Hepatocyte (in vitro differentiated cells): ENCODE measurements around the gene SSU72. TPM values are rescaled to one million over a fixed set of nuclear protein-coding genes. Genes with fewer than 3 reads are reported as not detected.

Source experiments
- DNase-seq: peaks from one replicate; pipeline ENCODE4 v3.0.0-alpha.2; 2016; ENCODE audit warnings: low spot score
- H2AFZ ChIP-seq: fragments of 200-600 bp; sonication (generic); 2 replicates; pipeline ENCODE4 v1.6.0; 2016; ENCODE audit warnings: antibody characterized with exemption, mild to moderate bottlenecking
- H3K27ac ChIP-seq: fragments of 200-600 bp; sonication (generic); 2 replicates; pipeline ENCODE4 v1.5.1; 2016; ENCODE audit warnings: mild to moderate bottlenecking
- H3K27me3 ChIP-seq: fragments of 200-600 bp; sonication (generic); 2 replicates; pipeline ENCODE4 v1.6.1; 2016
- H3K36me3 ChIP-seq: fragments of 200-600 bp; sonication (generic); replicated peaks from 2 replicates; pipeline ENCODE4 v1.5.1; 2016; ENCODE audit warnings: low read depth; ENCODE audit not compliant: insufficient read depth
- H3K4me1 ChIP-seq: fragments of 200-600 bp; sonication (generic); 2 replicates; pipeline ENCODE4 v1.5.1; 2016; ENCODE audit warnings: mild to moderate bottlenecking, moderate library complexity; ENCODE audit not compliant: insufficient read depth
- H3K4me2 ChIP-seq: fragments of 200-600 bp; sonication (generic); 2 replicates; pipeline ENCODE4 v1.6.0; 2016
- H3K4me3 ChIP-seq: fragments of 200-600 bp; sonication (generic); 2 replicates; pipeline ENCODE4 v1.5.1; 2016; ENCODE audit warnings: mild to moderate bottlenecking
- H3K79me2 ChIP-seq: fragments of 200-600 bp; sonication (generic); 2 replicates; pipeline ENCODE4 v1.6.0; 2017; ENCODE audit warnings: mild to moderate bottlenecking
- H3K9me2 ChIP-seq: fragments of 200-600 bp; sonication (generic); replicated peaks from 2 replicates; pipeline ENCODE4 v1.6.0; 2017; ENCODE audit warnings: mild to moderate bottlenecking; ENCODE audit not compliant: insufficient read depth
- H3K9me3 ChIP-seq: fragments of 200-600 bp; sonication (generic); 2 replicates; pipeline ENCODE4 v1.5.1; 2016; ENCODE audit warnings: low read depth, mild to moderate bottlenecking
- H4K20me1 ChIP-seq: fragments of 200-600 bp; sonication (generic); 2 replicates; pipeline ENCODE4 v1.6.0; 2016; ENCODE audit warnings: mild to moderate bottlenecking; ENCODE audit not compliant: insufficient read depth, poor library complexity, severe bottlenecking
- EZH2 ChIP-seq: fragments of 200-600 bp; sonication (generic); IDR thresholded peaks from 2 replicates; pipeline ENCODE4 v1.6.1; 2016; ENCODE audit warnings: antibody characterized with exemption, mild to moderate bottlenecking, borderline replicate concordance
- EZH2phosphoT487 ChIP-seq: fragments of 200-600 bp; sonication (generic); IDR thresholded peaks from one replicate; pipeline ENCODE4 v1.6.1; 2018; ENCODE audit warnings: antibody characterized with exemption, mild to moderate bottlenecking, low read depth, moderate library complexity; ENCODE audit not compliant: unreplicated experiment, severe bottlenecking
- WGBS: methylation state at CpG from one replicate; pipeline ENCODE4 v1.1.6; 2016; ENCODE audit warnings: low lambda C conversion rate; ENCODE audit errors: missing lambda C conversion rate; 5-methylcytosine and 5-hydroxymethylcytosine counted together
- polyA plus RNA-seq: library from polyadenylated mRNA; unstranded; fragments of >200 nt; fragmentation: Nextera tagmentation; extraction: Ambion mirVana; gene quantifications from 2 replicates; pipeline ENCODE4 v1.2.1, GENCODE V29; 2016
- total RNA-seq: library from RNA; depleted of rRNA; stranded (reverse); fragments of >200 nt; gene quantifications from 2 replicates; pipeline ENCODE4 v1.2.3, GENCODE V29; 2014
- TF ChIP-seq, protein P1 (sequence below): fragments of 200-600 bp; sonication (generic); IDR thresholded peaks from 2 replicates; pipeline ENCODE4 v1.5.1; 2016; ENCODE audit warnings: antibody characterized with exemption, mild to moderate bottlenecking; ENCODE audit not compliant: poor library complexity

Gene SSU72
- total and polyA plus RNA-seq, 2 experiments from 2014 or later, result 75.7 to 203 TPM

DNA sequence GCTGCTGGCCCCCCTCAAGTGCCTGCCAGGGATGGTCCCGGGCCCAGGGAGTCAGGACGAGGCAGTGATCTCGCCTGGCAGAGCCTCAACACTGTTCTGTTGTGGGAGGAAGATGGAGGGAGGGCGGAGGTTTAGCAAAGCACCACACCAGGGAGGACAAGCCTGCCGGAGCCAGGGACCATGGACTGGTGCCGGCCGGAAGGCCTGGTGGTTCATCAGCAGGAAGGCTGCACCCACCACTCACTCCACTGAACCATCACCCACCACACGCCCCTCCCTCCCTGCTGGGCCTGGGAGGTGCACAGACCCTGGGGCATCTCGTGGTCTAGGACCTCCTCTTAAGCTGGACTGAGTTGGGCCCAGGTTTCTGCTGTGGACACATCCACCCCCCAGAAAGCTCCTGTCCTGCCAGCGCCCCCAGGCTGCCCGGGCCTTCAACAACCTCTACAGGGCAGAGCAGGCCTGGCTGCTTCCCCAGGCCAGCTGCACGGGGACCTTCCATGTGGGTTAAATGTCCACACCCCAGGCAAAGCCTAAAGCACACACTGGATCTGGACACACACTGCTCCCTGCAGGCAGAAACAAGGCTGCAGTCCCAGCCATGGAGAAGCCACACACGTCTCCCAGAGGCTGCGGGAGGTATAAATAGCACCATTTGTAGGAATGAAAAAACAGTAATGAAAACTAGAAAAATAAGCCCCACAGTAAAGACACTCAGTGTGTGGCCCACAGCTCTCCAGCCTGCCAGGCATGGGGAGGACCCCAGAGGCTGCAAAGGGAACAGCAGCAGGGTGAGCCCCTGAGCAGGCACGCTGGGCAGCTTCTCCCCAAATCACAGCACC, 23.9 kb downstream of the SSU72 start:
- H3K4me1 ChIP-seq, result no peaks in the 10 kb centered on the region
- 84% methylated on average over 15 of the region's 15 CpGs for WGBS
- H3K4me2 ChIP-seq, result no peak overlapping the region
- peaks cover 25% of the 10 kb centered on the region for H3K79me2 ChIP-seq
- TF ChIP-seq, protein P1, sequence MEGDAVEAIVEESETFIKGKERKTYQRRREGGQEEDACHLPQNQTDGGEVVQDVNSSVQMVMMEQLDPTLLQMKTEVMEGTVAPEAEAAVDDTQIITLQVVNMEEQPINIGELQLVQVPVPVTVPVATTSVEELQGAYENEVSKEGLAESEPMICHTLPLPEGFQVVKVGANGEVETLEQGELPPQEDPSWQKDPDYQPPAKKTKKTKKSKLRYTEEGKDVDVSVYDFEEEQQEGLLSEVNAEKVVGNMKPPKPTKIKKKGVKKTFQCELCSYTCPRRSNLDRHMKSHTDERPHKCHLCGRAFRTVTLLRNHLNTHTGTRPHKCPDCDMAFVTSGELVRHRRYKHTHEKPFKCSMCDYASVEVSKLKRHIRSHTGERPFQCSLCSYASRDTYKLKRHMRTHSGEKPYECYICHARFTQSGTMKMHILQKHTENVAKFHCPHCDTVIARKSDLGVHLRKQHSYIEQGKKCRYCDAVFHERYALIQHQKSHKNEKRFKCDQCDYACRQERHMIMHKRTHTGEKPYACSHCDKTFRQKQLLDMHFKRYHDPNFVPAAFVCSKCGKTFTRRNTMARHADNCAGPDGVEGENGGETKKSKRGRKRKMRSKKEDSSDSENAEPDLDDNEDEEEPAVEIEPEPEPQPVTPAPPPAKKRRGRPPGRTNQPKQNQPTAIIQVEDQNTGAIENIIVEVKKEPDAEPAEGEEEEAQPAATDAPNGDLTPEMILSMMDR, result peak; percentile 30
- TF ChIP-seq EZH2, result no peak
- TF ChIP-seq EZH2phosphoT487, result no peak
- DNase-seq, result no peak
- no peaks in the 10 kb centered on the region for H3K9me2 ChIP-seq
- no peaks in the 10 kb centered on the region for H3K36me3 ChIP-seq
- H3K27me3 ChIP-seq, result no peaks in the 10 kb centered on the region
- no peak overlapping the region for H3K4me3 ChIP-seq
- H2AFZ ChIP-seq, result no peak overlapping the region
- no peak overlapping the region for H3K27ac ChIP-seq
- no peaks in the 10 kb centered on the region for H3K9me3 ChIP-seq
- H4K20me1 ChIP-seq, result peaks cover 12% of the 10 kb centered on the region

DNA sequence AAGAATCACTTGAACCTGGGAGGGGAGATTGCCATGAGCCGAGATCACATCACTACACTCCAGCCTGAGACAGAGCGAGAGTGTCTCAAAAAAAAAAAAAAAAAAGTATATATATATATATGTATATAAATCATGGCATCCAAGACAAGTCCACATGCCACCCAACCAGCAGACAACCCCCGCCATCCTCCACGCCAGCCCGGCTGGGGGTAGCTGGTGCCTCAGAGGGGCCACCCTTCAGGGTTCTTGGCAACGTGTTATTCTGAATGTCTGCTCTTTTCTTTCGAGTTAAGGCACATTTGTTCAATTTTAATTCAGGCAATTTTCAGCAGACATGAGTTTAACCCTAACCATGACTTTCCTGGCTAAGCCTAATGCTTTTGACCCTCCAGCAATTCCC, 24.6 kb downstream of the SSU72 start:
- no peaks in the 10 kb centered on the region for H3K4me1 ChIP-seq
- DNase-seq, result no peak
- TF ChIP-seq EZH2phosphoT487, result no peak
- TF ChIP-seq, protein P1, result no peak
- TF ChIP-seq EZH2, result no peak
- no peaks in the 10 kb centered on the region for H3K9me3 ChIP-seq
- peaks cover 25% of the 10 kb centered on the region for H3K79me2 ChIP-seq
- H3K4me3 ChIP-seq, result no peak overlapping the region
- no peak overlapping the region for H3K4me2 ChIP-seq
- H2AFZ ChIP-seq, result no peak overlapping the region
- H4K20me1 ChIP-seq, result peaks cover 12% of the 10 kb centered on the region
- H3K27ac ChIP-seq, result no peak overlapping the region
- H3K9me2 ChIP-seq, result no peaks in the 10 kb centered on the region
- WGBS, result 90% methylated on average over 7 of the region's 7 CpGs
- no peaks in the 10 kb centered on the region for H3K27me3 ChIP-seq
- H3K36me3 ChIP-seq, result no peaks in the 10 kb centered on the region

DNA sequence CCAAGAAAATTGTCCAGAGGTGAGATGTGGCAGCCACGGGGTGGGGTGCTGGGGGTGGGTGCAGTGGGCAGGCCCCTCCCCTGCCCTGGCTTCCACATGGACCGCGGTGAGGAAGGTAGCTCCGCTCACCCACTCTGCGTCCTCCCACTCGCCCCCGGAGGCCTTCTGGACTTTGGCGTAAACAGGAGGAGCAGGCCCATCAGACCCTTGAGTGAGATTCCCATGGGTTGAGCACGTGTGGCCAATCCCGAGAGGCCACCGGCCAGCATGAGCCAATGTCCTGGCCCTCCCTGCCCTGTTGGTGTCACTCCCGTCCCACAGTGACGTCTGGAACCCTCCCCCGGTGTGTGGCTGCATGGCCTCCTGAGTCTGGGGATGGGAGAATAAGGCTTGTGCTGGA, 26.1 kb downstream of the SSU72 start:
- no peaks in the 10 kb centered on the region for H3K9me3 ChIP-seq
- DNase-seq, result no peak
- H3K36me3 ChIP-seq, result no peaks in the 10 kb centered on the region
- peaks cover 12% of the 10 kb centered on the region for H4K20me1 ChIP-seq
- WGBS, result 90% methylated on average over 8 of the region's 14 CpGs
- no peak for TF ChIP-seq EZH2phosphoT487
- TF ChIP-seq, protein P1, result no peak
- TF ChIP-seq EZH2, result no peak
- no peak overlapping the region for H3K27ac ChIP-seq
- no peaks in the 10 kb centered on the region for H3K27me3 ChIP-seq
- no peak overlapping the region for H3K4me2 ChIP-seq
- H2AFZ ChIP-seq, result no peak overlapping the region
- H3K4me1 ChIP-seq, result peaks cover 2% of the 10 kb centered on the region
- peaks cover 22% of the 10 kb centered on the region for H3K79me2 ChIP-seq
- H3K4me3 ChIP-seq, result no peak overlapping the region
- no peaks in the 10 kb centered on the region for H3K9me2 ChIP-seq
